ENCODE data around the gene SEMA4D. TPM values are rescaled to one million over a fixed set of nuclear protein-coding genes. Genes with fewer than 3 reads are reported as not detected.

SEMA4D gene
- total and polyA plus RNA-seq, 8 donors, result 20.0 to 71.9 (median 25.6) TPM

DNA sequence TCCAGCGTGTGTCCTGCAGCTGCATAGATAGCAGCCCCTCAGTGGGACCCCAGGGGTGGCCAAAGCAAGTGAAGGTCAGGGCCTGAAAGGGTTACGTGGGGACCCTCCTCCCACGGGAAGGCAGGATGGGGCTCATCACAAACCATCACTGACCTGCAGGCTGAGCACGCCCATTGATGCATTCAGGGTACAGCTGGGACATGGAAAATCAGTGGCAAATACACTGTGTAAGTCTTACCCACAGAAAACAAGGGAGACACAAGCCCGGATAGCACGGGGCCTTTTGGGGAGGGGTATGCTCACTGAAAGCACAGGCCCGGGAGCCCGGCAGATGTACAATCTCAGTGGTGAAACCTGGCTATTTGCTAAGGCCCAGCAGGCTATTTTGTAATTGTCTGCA is 49.1 kb downstream of the SEMA4D start:
- H3K27ac ChIP-seq, result no peak overlapping the region
- intact Hi-C loops (cut with DNase I), result no loop called here
- peaks cover 0 to 7% of the 10 kb centered on the region in 2 donors for H3K4me1 ChIP-seq
- H3K36me3 ChIP-seq, result peaks cover 0 to 4% of the 10 kb centered on the region in 2 donors
- TF ChIP-seq CTCF (IDR thresholded peaks at IDR 0.05), result no peak
- ATAC-seq, result no peak
- H3K9me3 ChIP-seq, result no peaks in the 10 kb centered on the region
- no peak for DNase-seq
- no peaks in the 10 kb centered on the region for H3K27me3 ChIP-seq
- no peak overlapping the region for H3K4me3 ChIP-seq

- no peak for TF ChIP-seq CTCF (IDR thresholded peaks at IDR 0.05)
- no peak overlapping the region for H3K27ac ChIP-seq
- H3K4me1 ChIP-seq, result peaks cover 0 to 11% of the 10 kb centered on the region in 2 donors
- H3K27me3 ChIP-seq, result no peaks in the 10 kb centered on the region
- ATAC-seq, result no peak
- H3K36me3 ChIP-seq, result peaks cover 0 to 4% of the 10 kb centered on the region in 2 donors
- H3K4me3 ChIP-seq, result no peak overlapping the region
- intact Hi-C loops (cut with DNase I), result no loop called here
- H3K9me3 ChIP-seq, result no peaks in the 10 kb centered on the region
- no peak for DNase-seq
Measured at GRCh38 chr9:89448381-89448780, 49.5 kb downstream of the SEMA4D start.

- peaks cover 0 to 21% of the 10 kb centered on the region in 2 donors for H3K4me1 ChIP-seq
- no peak overlapping the region for H3K4me3 ChIP-seq
- peak in 1 of 4 donors; percentile 36 for DNase-seq
- no peak overlapping the region for H3K27ac ChIP-seq
- peaks cover 0 to 4% of the 10 kb centered on the region in 2 donors for H3K36me3 ChIP-seq
- no peak for TF ChIP-seq CTCF (IDR thresholded peaks at IDR 0.05)
- intact Hi-C loops (cut with DNase I), result no loop called here
- H3K9me3 ChIP-seq, result no peaks in the 10 kb centered on the region
- no peak for ATAC-seq
- no peaks in the 10 kb centered on the region for H3K27me3 ChIP-seq
Measured at GRCh38 chr9:89447416-89447815, 50.5 kb downstream of the SEMA4D start.

DNA sequence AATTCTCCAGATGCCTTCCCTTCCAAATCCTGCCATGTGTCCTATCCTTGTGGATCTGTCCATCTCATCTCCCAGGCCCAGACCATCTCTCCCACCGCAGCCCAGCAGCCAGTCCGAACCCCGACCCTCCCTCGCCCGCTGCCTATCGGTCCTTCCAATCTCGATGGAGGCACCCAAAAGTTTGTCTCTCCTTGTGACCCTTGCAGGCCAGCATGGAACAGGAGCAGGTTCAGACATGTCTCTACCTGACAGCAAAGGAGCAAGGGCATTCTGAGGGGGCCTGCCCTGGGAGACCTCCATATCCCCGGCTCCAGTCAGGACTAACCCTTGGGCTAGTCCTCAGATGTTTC is 51.0 kb downstream of the SEMA4D start:
- no peak overlapping the region for H3K4me3 ChIP-seq
- H3K27ac ChIP-seq, result no peak overlapping the region
- H3K9me3 ChIP-seq, result no peaks in the 10 kb centered on the region
- no peak for TF ChIP-seq CTCF (IDR thresholded peaks at IDR 0.05)
- H3K4me1 ChIP-seq, result peaks cover 0 to 26% of the 10 kb centered on the region in 2 donors
- intact Hi-C loops (cut with DNase I), result no loop called here
- DNase-seq (no peak), ATAC-seq (no peak)
- peaks cover 0 to 4% of the 10 kb centered on the region in 2 donors for H3K36me3 ChIP-seq
- H3K27me3 ChIP-seq, result no peaks in the 10 kb centered on the region

- Histone ChIP-seq H3K4me1 (peaks cover 5 to 31% of the 10 kb centered on the region in 2 donors), H3K9me3 (no peaks in the 10 kb centered on the region), H3K4me3 (no peak overlapping the region), H3K27me3 (no peaks in the 10 kb centered on the region), H3K27ac (no peak overlapping the region), H3K36me3 (peaks cover 0 to 4% of the 10 kb centered on the region in 2 donors)
- ATAC-seq (no peak), DNase-seq (peak in 1 of 4 donors; percentile 53)
- no peak for TF ChIP-seq CTCF (IDR thresholded peaks at IDR 0.05)
- intact Hi-C loops (cut with DNase I), result no loop called here
Measured at GRCh38 chr9:89446261-89446960, 51.5 kb downstream of the SEMA4D start.
